DND-41 (cell line): Measurements from ENCODE around the gene PHACTR4.
"Not testable (repeated sequence)": the region's sequence is repeated elsewhere in the genome, so short reads cannot be mapped to it uniquely, and the experiment has no call there.

Source experiments
- ATAC-seq: fragments of 200-7000 bp; cut with Tn5 transposase; 3 replicates; pipeline ENCODE4 v1.9.1; 2021; ENCODE audit warnings: low read depth; ENCODE audit not compliant: insufficient read depth
- DNase-seq: peaks from one replicate; pipeline ENCODE4 v3.0.0-alpha.2; 2020
- H2AFZ ChIP-seq: 2 replicates; pipeline ENCODE4 v1.6.0; 2012; ENCODE audit warnings: low read depth, low read length
- H3K27ac ChIP-seq: 2 replicates; pipeline ENCODE4 v1.5.1; 2012; ENCODE audit warnings: low read length, inconsistent platforms
- H3K27me3 ChIP-seq: fragments of 200-600 bp; sonication (generic); 2 replicates; pipeline ENCODE4 v1.6.0; 2012; ENCODE audit warnings: low read length, mild to moderate bottlenecking, inconsistent platforms; ENCODE audit not compliant: insufficient read depth, poor library complexity
- H3K36me3 ChIP-seq: 2 replicates; pipeline ENCODE4 v1.5.1; 2012; ENCODE audit warnings: low read length, inconsistent platforms; ENCODE audit not compliant: insufficient read depth
- H3K4me1 ChIP-seq: 2 replicates; pipeline ENCODE4 v1.5.1; 2012; ENCODE audit warnings: mild to moderate bottlenecking, low read length; ENCODE audit not compliant: insufficient read depth
- H3K4me2 ChIP-seq: 2 replicates; pipeline ENCODE4 v1.6.0; 2012; ENCODE audit warnings: mild to moderate bottlenecking, moderate library complexity, low read length, inconsistent platforms; ENCODE audit not compliant: insufficient read depth
- H3K4me3 ChIP-seq, 2 experiments: fragments of 200-600 bp in 1 of 2; shearing (Covaris generic) in 1 of 2; 2 replicates each; pipeline ENCODE4 v1.5.1; 2012 to 2016; ENCODE audit warnings: inconsistent platforms in 2 of 2, low read length in 2 of 2, mild to moderate bottlenecking in 2 of 2, low read depth in 1 of 2, moderate library complexity in 1 of 2
- H3K79me2 ChIP-seq: 2 replicates; pipeline ENCODE4 v1.6.0; 2012; ENCODE audit warnings: low read length, inconsistent platforms; ENCODE audit not compliant: insufficient read depth
- H3K9ac ChIP-seq: 2 replicates; pipeline ENCODE4 v1.6.0; 2012; ENCODE audit warnings: low read depth, mild to moderate bottlenecking, inconsistent platforms, low read length, moderate library complexity
- H3K9me3 ChIP-seq: 2 replicates; pipeline ENCODE4 v1.5.1; 2012; ENCODE audit warnings: low read length, moderate library complexity, mild to moderate bottlenecking, inconsistent platforms; ENCODE audit not compliant: insufficient read depth, severe bottlenecking
- H4K20me1 ChIP-seq: 2 replicates; pipeline ENCODE4 v1.6.0; 2012; ENCODE audit warnings: low read length; ENCODE audit not compliant: insufficient read depth
- EZH2 ChIP-seq: IDR thresholded peaks from 3 replicates; pipeline ENCODE4 v1.6.1; 2012; ENCODE audit warnings: borderline replicate concordance, low read depth, mild to moderate bottlenecking, moderate library complexity, low read length, inconsistent platforms; ENCODE audit not compliant: severe bottlenecking
- TF ChIP-seq, protein P1 (sequence below): IDR thresholded peaks from 2 replicates; pipeline ENCODE4 v1.5.1; 2012; ENCODE audit warnings: borderline replicate concordance, low read length, moderate library complexity, mild to moderate bottlenecking; ENCODE audit not compliant: poor library complexity, severe bottlenecking; ENCODE audit errors: extremely low read depth

The PHACTR4 gene

GRCh38 chr1:28518745-28519341, 149.3 kb downstream of the PHACTR4 start:
- Histone ChIP-seq H4K20me1 (peaks cover 27% of the 10 kb centered on the region; the same call in 1 of the 2 replicates), H3K27me3 (no peaks in the 10 kb centered on the region), H3K9ac (peak overlapping the region; percentile 86), H2AFZ (peak overlapping the region; percentile 86), H3K9me3 (no peaks in the 10 kb centered on the region), H3K4me2 (peak overlapping the region; percentile 89), H3K79me2 (peaks cover 60% of the 10 kb centered on the region), H3K36me3 (peaks cover 24% of the 10 kb centered on the region), H3K27ac (peak overlapping the region; percentile 80), H3K4me3 (peak overlapping the region; percentile 44 to 60; a peak in 3 of 4 replicates), H3K4me1 (peaks cover 39% of the 10 kb centered on the region)
- ATAC-seq: peak; percentile 18
- DNase-seq: peak; percentile 50
- TF ChIP-seq EZH2: no peak
- TF ChIP-seq, protein P1, sequence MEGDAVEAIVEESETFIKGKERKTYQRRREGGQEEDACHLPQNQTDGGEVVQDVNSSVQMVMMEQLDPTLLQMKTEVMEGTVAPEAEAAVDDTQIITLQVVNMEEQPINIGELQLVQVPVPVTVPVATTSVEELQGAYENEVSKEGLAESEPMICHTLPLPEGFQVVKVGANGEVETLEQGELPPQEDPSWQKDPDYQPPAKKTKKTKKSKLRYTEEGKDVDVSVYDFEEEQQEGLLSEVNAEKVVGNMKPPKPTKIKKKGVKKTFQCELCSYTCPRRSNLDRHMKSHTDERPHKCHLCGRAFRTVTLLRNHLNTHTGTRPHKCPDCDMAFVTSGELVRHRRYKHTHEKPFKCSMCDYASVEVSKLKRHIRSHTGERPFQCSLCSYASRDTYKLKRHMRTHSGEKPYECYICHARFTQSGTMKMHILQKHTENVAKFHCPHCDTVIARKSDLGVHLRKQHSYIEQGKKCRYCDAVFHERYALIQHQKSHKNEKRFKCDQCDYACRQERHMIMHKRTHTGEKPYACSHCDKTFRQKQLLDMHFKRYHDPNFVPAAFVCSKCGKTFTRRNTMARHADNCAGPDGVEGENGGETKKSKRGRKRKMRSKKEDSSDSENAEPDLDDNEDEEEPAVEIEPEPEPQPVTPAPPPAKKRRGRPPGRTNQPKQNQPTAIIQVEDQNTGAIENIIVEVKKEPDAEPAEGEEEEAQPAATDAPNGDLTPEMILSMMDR: no peak

DNA sequence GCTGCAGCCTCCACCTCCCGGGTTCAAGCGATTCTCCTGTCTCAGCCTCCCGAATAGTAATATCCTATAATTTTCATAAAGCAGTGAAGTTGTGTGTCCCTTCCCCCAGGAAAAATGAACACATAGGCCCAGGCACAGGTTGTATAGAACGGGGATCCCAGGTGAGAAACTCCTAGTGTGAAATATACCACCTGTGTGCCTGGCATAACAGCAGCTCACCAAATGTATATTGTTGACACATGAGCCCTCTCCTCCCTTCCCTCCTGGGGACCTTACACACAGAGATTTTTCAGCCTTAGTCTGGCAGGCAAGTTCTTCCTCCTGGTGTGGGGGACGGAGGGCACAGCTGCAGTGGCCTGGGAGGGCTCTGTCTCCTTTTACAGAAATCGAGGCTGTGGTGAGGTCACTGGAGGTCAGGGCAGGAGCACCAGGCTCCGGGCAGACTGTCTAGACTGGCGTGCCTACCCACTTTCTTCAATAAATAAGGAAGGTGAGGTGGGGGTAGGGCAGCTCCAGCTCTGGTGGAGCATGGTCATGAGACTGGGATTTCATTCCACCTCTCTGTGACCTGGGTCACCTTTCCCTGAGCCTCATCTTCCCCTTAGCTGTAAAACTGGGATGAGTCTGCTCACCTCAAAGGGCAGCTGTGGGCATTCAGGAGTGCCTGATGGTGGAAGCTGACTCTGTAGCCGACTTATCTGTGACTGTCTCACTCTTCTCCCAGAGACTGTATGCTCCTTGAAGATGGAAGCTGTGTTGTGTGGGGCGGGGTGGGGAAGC, 150.6 kb downstream of the PHACTR4 start:
- peaks cover 72% of the 10 kb centered on the region for H3K79me2 ChIP-seq
- peak overlapping the region; percentile 89 for H3K4me2 ChIP-seq
- H3K9ac ChIP-seq: peak overlapping the region; percentile 86
- DNase-seq: no peak
- peak overlapping the region; percentile 11 for H3K27ac ChIP-seq
- peaks cover 39% of the 10 kb centered on the region; the same call in 1 of the 2 replicates for H4K20me1 ChIP-seq
- TF ChIP-seq, protein P1: no peak
- no peak for TF ChIP-seq EZH2
- peak overlapping the region in 1 of 2 experiments; percentile 32; a peak in 2 of 4 replicates for H3K4me3 ChIP-seq
- no peaks in the 10 kb centered on the region for H3K9me3 ChIP-seq
- peaks cover 39% of the 10 kb centered on the region for H3K4me1 ChIP-seq
- no peak overlapping the region for H2AFZ ChIP-seq
- H3K27me3 ChIP-seq: no peaks in the 10 kb centered on the region
- peaks cover 31% of the 10 kb centered on the region for H3K36me3 ChIP-seq
- ATAC-seq: no peak

GRCh38 chr1:28520796-28521195, 151.3 kb downstream of the PHACTR4 start:
- Histone ChIP-seq H3K36me3 (peaks cover 35% of the 10 kb centered on the region), H3K4me2 (peak overlapping the region; percentile 89; the same call in 1 of the 2 replicates), H3K4me1 (peaks cover 39% of the 10 kb centered on the region), H3K9ac (peak overlapping the region; percentile 86; the same call in 1 of the 2 replicates), H3K79me2 (peaks cover 79% of the 10 kb centered on the region), H4K20me1 (peaks cover 45% of the 10 kb centered on the region; the same call in 1 of the 2 replicates)
- H3K27me3 ChIP-seq, H3K4me3 ChIP-seq, H3K27ac ChIP-seq, H3K9me3 ChIP-seq, DNase-seq, ATAC-seq, H2AFZ ChIP-seq: not testable (repeated sequence)
